ENCODE data around the gene DDA1.
A peak's percentile ranks its signal among the peaks of the same experiment; 100 is the strongest.

DDA1 gene

DNA sequence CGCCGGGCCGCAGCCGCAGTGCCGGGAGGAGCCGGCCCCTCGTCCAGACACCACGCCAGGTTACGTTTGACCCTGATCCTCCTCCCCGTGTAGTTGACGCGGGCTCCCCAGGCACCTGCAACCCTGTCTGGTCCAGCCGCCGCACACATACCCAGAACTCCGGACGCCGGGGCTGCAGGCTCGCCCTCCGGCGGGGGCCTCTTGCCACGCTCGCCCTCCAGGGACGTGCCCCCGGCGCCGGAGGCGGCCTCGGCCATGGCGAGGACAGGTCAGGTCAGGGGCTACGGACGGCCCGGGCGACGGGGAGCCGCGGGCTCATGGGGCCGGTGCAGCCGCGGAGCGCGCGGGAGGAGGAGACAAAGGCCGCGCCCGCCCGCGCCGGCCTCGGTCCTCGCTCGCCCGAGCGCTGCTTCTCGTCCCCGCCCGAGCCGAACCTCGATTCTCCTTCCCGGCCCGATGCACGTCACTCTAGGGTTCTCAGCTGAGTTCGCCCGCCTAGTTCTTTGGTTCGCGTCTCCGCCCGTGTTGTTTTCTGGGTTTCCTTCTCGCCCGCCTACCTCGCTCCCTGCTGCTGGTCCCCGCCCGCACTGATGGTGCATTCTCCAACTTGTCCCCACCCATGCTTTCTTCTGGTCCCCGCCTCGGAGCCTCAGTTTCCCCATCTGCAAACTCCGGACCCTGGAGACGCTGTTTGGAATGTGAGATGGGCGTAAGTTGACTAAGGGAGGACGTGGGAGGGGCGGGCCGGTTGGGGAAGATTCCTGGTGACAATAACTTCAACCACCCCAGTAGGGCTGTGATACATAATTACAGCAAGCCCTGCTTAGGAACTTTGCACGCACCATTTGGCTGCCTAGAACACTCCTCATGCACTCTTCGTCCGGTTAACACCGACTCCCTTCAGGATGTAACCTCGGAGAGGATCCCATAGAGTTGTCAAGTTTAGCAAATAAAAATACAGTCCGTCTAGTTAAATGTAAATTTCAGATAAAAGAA lies 25.3 kb downstream of the DDA1 start, which contains the start of gene ANO8:
Gene ANO8 (minus strand): TSS at position 442 of the 996 bp plus-strand sequence. CDS start 185 bp downstream, at position 257.
- H3K27ac Mint-ChIP-seq: peak within 1 kb of the TSS; percentile 86
- intact Hi-C loops (cut with micrococcal nuclease): no loop called here
- no peaks in the 10 kb centered on the region for H3K9me3 Mint-ChIP-seq
- peak within 1 kb of the TSS; percentile 92 for H3K4me3 Mint-ChIP-seq
- H3K4me1 Mint-ChIP-seq (ENCODE audit: low read depth): peaks cover 67% of the 10 kb centered on the region
- H3K27me3 Mint-ChIP-seq: peaks cover 18% of the 10 kb centered on the region
- peaks cover 72% of the 10 kb centered on the region for H3K36me3 Mint-ChIP-seq (ENCODE audit: low read depth)

DNA sequence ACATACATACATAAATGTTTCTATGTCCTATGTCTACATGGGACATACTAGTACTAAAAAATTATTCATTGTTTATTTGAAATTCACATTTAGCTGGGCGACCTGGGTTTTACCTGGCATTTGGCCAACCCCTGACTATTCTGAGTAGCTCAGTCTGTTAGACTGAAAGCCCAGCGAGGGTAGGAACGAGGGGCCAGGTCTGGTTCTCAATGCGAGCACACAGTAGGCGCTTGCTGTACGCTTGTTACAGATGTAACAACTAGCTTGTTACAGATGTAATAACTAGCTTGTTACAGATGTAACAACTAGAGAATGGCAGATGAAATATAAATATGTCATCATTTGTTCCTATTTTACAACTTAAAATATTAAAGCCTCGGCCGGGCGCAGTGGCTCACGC lies 26.2 kb downstream of the DDA1 start:
- intact Hi-C loops (cut with micrococcal nuclease): no loop called here
- Mint-ChIP-seq H3K36me3 (ENCODE audit: low read depth) (peaks cover 69% of the 10 kb centered on the region), H3K4me3 (peak overlapping the region; percentile 58), H3K9me3 (no peaks in the 10 kb centered on the region), H3K27me3 (peaks cover 9% of the 10 kb centered on the region), H3K4me1 (ENCODE audit: low read depth) (peaks cover 64% of the 10 kb centered on the region), H3K27ac (peak overlapping the region; percentile 99)

DNA sequence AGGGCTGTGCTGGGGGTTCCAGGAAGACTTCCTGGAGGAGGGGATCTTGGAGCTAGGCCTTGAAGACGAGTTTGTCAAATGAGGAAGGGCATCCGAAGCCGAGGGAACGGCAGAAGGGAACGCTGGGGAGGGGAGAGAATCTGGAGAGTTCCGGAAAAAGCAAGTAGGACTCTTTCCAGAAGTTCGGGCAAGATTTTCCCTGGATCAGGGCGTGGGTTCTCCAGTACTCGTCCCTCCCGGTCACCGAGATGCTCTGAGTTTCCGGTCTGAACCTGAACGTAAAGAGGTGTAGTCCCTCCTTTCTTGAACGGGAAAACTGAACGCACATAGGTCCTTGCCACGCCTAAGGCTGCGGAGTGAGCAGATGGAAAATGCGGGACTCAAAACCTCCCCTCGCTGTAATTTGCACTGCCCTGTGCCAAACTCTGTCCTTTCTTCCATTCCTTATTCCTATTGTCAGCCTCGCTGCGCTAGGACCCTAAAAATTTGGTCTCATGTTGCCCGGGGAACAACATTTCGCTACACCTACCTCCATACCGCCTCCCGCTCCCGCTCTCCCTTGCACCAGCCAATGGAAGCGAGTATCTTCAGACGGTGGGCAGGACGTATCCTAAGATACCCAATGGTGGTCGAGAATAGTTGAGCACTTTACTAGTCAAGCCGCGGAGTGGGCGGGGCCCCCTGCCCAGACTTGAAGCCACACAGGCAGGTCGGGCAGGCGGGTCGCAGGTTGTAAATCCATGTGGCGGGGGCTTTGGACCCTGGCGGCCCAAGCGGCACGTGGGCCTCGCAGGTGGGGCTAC lies 27.7 kb downstream of the DDA1 start, which contains the start of gene GTPBP3:
Gene GTPBP3 (plus strand): TSS at position 682 of the 803 bp plus-strand sequence. CDS start 59 bp downstream, at position 741.
- no peaks in the 10 kb centered on the region for H3K9me3 Mint-ChIP-seq
- H3K27ac Mint-ChIP-seq: peak within 1 kb of the TSS; percentile 99
- peak within 1 kb of the TSS; percentile 97 for H3K4me3 Mint-ChIP-seq
- H3K27me3 Mint-ChIP-seq: no peaks in the 10 kb centered on the region
- H3K36me3 Mint-ChIP-seq (ENCODE audit: low read depth): peaks cover 75% of the 10 kb centered on the region
- intact Hi-C loops (cut with micrococcal nuclease): loop anchor here (1.0 to 2.0 kb wide), 2 partner anchors 28 to 44 kb away; partner anchors contain the start of gene DDA1
- peaks cover 65% of the 10 kb centered on the region for H3K4me1 Mint-ChIP-seq (ENCODE audit: low read depth)

DNA sequence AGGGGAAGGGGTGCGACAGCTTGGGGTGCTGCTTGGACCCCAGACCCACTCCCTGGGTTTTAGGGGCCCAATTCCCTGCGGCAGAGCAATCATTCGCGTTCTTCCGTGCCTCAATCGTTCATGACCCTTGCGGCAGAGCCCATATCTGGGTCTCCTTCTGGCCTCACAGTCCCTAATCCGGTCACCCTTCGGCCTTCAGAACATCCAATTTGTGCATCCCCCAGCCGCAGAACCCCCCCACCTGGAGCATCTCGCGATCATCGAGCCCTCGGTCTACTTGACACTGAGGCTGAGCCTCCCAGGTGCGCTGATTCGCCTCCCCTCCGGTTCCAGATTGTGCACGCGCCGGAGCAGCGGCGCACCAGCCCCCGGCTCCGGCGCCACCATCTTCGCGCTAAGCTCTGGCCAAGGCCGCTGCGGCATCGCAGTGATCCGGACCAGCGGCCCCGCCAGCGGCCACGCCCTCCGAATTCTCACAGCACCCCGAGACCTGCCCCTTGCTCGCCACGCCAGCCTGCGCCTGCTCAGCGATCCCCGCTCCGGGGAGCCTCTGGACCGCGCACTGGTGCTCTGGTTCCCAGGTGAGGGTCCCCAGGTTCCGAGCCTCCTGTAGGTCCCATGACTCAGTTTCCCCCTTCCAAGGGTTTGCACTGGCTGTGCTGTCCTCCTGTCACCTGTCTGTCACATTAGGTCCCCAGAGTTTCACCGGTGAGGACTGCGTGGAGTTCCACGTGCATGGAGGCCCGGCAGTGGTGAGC lies 28.5 kb downstream of the DDA1 start:
- Mint-ChIP-seq H3K27ac (peak overlapping the region; percentile 99), H3K4me1 (ENCODE audit: low read depth) (peaks cover 62% of the 10 kb centered on the region), H3K36me3 (ENCODE audit: low read depth) (peaks cover 75% of the 10 kb centered on the region), H3K9me3 (no peaks in the 10 kb centered on the region), H3K27me3 (no peaks in the 10 kb centered on the region), H3K4me3 (peak overlapping the region; percentile 97)
- intact Hi-C loops (cut with micrococcal nuclease): loop anchor here (1.0 to 2.0 kb wide), 2 partner anchors 29 to 45 kb away; partner anchors contain the start of gene DDA1

DNA sequence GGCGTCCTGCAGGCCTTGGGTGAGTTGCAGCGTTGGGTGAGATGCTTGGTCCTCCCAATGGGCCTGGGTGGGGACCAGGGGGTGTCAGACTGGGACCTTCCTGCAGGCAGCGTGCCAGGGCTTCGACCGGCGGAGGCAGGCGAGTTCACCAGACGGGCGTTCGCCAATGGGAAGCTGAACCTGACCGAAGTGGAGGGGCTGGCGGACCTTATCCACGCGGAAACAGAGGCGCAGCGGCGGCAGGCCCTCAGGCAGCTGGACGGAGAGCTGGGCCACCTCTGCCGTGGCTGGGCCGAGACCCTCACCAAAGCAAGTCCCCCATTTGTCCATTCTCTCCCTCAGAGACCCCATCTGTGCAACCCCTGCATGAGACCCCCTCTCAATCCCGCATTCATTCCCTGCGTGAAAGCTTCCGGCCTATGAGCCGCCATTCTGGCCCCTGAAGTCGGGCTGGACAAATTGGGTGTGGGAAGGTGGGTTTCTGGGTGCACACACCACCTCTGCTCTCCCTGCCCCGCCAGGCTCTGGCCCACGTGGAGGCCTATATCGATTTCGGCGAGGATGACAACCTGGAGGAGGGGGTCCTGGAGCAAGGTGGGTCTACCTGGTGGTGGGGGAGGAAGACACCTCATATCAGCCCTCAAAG lies 29.2 kb downstream of the DDA1 start:
- Mint-ChIP-seq H3K4me3 (peak overlapping the region; percentile 97), H3K36me3 (ENCODE audit: low read depth) (peaks cover 70% of the 10 kb centered on the region), H3K9me3 (no peaks in the 10 kb centered on the region), H3K27me3 (no peaks in the 10 kb centered on the region), H3K4me1 (ENCODE audit: low read depth) (peaks cover 55% of the 10 kb centered on the region), H3K27ac (peak overlapping the region; percentile 99)
- intact Hi-C loops (cut with micrococcal nuclease): no loop called here

DNA sequence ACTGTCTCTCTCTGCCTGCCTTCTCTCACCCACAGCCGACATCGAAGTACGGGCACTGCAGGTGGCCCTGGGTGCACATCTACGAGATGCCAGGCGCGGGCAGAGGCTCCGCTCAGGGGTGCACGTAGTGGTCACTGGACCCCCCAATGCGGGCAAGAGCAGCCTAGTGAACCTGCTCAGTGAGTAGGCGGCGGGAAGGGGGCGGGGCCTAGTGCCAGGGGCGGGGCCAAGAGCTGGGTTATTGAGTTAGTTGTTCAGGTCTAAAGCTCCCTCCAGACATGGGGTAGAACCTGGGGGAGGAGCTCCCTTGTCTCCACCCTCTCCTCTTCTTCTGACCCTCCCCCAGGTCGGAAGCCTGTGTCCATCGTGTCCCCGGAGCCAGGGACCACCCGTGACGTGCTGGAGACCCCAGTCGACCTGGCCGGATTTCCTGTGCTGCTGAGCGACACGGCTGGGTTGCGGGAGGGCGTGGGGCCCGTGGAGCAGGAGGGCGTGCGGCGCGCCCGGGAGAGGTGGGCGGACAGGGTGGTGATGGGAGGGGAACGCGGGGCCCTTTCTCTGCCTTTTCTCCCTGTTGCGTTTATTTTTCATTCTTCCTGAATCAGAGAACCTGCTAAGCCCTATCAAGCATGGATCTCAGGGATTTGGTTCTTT lies 29.9 kb downstream of the DDA1 start:
- H3K4me1 Mint-ChIP-seq (ENCODE audit: low read depth): peaks cover 49% of the 10 kb centered on the region
- peaks cover 64% of the 10 kb centered on the region for H3K36me3 Mint-ChIP-seq (ENCODE audit: low read depth)
- no peaks in the 10 kb centered on the region for H3K27me3 Mint-ChIP-seq
- H3K9me3 Mint-ChIP-seq: no peaks in the 10 kb centered on the region
- H3K27ac Mint-ChIP-seq: no peak overlapping the region
- no peak overlapping the region for H3K4me3 Mint-ChIP-seq
- intact Hi-C loops (cut with micrococcal nuclease): no loop called here

DNA sequence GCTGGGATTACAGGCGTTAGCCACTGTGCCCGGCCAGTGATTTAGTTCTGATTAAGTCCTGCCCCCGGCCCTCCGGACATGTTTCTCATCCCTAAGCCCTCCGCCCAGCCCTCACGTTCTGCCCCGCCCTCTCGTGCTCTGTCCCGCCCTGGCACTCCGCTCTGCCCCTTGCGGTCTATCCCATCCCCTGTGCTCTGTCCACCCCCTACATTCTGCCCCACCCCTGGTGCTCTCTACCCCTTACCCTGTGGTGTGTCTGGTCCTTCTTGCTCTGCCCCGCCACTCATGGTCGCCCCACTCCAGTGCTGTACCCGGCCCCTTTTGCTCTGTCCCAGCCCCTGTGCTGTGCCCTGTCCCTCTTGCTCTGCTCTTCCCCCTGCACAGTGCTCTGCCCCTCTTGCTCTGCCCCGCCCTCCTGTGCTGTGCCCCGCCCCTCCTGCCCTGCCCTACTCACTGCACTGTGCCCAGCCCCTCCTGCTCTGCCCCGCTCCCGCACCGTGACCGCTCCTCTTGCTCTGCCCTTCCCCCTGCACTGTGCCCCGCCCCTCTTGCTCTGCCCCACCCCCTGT lies 31.0 kb downstream of the DDA1 start:
- H3K27ac Mint-ChIP-seq: no peak overlapping the region
- H3K36me3 Mint-ChIP-seq (ENCODE audit: low read depth): peaks cover 64% of the 10 kb centered on the region
- no peak overlapping the region for H3K4me3 Mint-ChIP-seq
- intact Hi-C loops (cut with micrococcal nuclease): no loop called here
- no peaks in the 10 kb centered on the region for H3K27me3 Mint-ChIP-seq
- H3K9me3 Mint-ChIP-seq: no peaks in the 10 kb centered on the region
- peaks cover 40% of the 10 kb centered on the region for H3K4me1 Mint-ChIP-seq (ENCODE audit: low read depth)

DNA sequence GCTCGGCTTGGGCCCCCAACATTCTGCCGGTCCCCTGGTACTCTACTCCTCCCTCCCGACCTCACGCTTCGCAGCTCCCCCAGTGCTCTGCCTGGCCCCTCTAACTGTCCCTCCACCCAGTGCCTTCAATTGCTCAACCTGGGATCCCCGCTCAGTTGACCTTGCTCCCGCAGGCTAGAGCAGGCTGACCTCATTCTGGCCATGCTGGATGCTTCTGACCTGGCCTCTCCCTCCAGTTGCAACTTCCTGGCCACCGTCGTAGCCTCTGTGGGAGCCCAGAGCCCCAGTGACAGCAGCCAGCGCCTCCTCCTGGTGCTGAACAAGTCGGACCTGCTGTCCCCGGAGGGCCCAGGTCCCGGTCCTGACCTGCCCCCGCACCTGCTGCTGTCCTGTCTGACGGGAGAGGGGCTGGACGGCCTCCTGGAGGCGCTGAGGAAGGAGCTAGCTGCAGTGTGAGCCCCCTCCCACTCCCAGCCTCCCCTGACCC lies 31.6 kb downstream of the DDA1 start:
- Mint-ChIP-seq H3K36me3 (ENCODE audit: low read depth) (peaks cover 64% of the 10 kb centered on the region), H3K27me3 (no peaks in the 10 kb centered on the region), H3K4me3 (no peak overlapping the region), H3K9me3 (no peaks in the 10 kb centered on the region), H3K27ac (no peak overlapping the region), H3K4me1 (ENCODE audit: low read depth) (peaks cover 41% of the 10 kb centered on the region)
- intact Hi-C loops (cut with micrococcal nuclease): no loop called here

DNA sequence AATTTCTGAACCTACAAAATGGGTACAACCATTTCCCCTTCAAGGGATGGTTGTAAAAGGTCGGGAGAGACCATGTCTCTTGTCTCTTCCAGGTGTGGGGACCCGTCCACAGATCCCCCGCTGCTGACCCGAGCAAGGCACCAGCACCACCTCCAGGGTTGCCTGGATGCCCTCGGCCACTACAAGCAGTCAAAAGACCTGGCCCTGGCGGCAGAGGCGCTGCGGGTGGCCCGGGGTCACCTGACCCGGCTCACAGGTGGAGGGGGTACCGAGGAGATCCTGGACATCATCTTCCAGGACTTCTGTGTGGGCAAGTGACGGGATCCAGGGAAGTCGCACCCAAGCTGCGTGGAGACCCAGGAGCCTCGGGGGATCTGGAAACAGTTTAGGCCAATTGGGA lies 32.0 kb downstream of the DDA1 start:
- Mint-ChIP-seq H3K36me3 (ENCODE audit: low read depth) (peaks cover 63% of the 10 kb centered on the region), H3K27ac (no peak overlapping the region), H3K4me1 (ENCODE audit: low read depth) (peaks cover 41% of the 10 kb centered on the region), H3K4me3 (no peak overlapping the region), H3K27me3 (peaks cover 2% of the 10 kb centered on the region), H3K9me3 (no peaks in the 10 kb centered on the region)
- intact Hi-C loops (cut with micrococcal nuclease): no loop called here

DNA sequence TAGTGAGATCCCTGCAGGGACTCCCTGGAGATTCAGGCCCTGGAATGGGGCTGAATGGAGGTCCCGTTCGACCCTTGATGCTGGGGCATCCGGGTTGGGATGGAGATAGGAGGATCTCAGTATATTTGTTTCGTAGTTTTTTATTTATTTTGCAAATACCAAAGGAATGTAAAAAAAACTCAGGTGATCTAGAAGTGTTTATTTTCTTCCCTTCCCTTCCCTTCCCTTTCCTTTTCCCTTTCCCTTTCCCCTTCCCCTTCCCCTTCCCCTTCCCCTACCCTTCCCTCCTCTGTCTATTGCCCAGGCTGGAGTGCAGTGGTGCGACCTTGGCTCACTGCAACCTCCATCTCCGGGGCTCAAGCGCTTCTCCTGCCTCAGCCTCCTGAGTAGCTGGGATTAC lies 32.5 kb downstream of the DDA1 start:
- Mint-ChIP-seq H3K4me1 (ENCODE audit: low read depth) (peaks cover 40% of the 10 kb centered on the region), H3K27me3 (peaks cover 3% of the 10 kb centered on the region), H3K36me3 (ENCODE audit: low read depth) (peaks cover 58% of the 10 kb centered on the region), H3K9me3 (no peaks in the 10 kb centered on the region), H3K27ac (no peak overlapping the region), H3K4me3 (no peak overlapping the region)
- intact Hi-C loops (cut with micrococcal nuclease): no loop called here

DNA sequence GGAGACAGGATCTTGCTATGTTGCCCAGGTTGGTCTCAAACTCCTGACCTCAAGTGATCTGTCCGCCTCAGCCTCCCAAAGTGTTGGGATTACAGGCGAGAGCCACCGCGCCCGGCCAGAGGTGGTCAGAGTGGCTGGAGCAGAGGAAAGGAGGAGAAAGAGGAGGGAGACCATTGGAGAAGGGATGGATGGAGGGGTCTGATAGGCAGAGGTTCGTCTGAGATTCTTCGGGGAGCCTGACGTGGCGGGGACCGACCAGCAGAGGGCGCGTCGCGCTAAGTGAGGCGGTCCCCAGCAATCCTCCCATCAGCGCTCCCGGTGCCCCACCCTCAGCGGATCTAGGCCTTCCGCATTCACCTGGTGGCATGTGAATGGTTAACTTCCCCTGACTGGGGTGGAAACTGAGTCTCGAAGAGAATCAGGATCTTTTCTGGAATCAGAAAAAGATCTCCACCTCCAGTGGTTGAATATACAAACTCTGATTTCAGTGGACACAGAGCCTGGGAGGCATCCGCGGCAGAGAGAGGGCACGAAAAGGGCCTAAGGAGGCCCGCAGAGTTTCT lies 36.8 kb downstream of the DDA1 start:
- Mint-ChIP-seq H3K27me3 (peaks cover 39% of the 10 kb centered on the region), H3K9me3 (no peaks in the 10 kb centered on the region), H3K27ac (no peak overlapping the region), H3K4me1 (ENCODE audit: low read depth) (peaks cover 27% of the 10 kb centered on the region), H3K36me3 (ENCODE audit: low read depth) (peaks cover 19% of the 10 kb centered on the region), H3K4me3 (no peak overlapping the region)
- intact Hi-C loops (cut with micrococcal nuclease): loop anchor here (1.0 to 5.0 kb wide), 2 partner anchors 40 to 121 kb away; no protein-coding TSS in a partner anchor

DNA sequence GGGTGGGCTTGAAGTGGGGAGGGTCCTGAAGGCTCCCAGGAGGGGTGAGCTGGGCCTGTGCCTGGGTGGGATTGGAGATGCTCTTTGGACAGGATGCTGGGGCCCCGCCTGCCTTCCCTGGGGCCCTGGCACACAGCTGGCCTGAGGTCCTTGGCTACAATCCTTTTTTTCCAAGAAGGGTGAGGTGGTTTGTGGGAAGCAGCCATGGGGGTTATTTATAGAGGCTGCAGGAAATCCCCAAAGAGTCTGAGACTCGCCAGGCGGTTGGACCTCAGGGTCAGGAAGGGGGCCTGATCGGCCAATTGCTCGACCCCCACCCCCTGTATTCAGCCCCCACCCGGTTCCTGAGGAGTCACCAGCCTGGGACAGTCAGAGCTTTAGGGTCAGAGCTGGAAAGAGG lies 38.0 kb downstream of the DDA1 start:
- intact Hi-C loops (cut with micrococcal nuclease): loop anchor here (5.0 kb wide), 1 partner anchor 120 kb away; no protein-coding TSS in a partner anchor
- H3K9me3 Mint-ChIP-seq: no peaks in the 10 kb centered on the region
- peak overlapping the region; percentile 21 for H3K27ac Mint-ChIP-seq
- peaks cover 34% of the 10 kb centered on the region for H3K4me1 Mint-ChIP-seq (ENCODE audit: low read depth)
- peaks cover 48% of the 10 kb centered on the region for H3K27me3 Mint-ChIP-seq
- peaks cover 7% of the 10 kb centered on the region for H3K36me3 Mint-ChIP-seq (ENCODE audit: low read depth)
- H3K4me3 Mint-ChIP-seq: no peak overlapping the region
